ENCODE data around the gene MAGEA11.
"Not testable (repeated sequence)": the region's sequence is repeated elsewhere in the genome, so short reads cannot be mapped to it uniquely, and the experiment has no call there.

Gene MAGEA11

GRCh38 chrX:149711545-149712236, at the start of gene MAGEA11:
TSS of gene MAGEA11 (plus strand) at chrX:149712060. CDS start at chrX:149713160, 1,100 bp downstream.
- Mint-ChIP-seq H3K4me3 (no peak within 1 kb of the TSS), H3K27me3 (peaks cover 3% of the 10 kb centered on the region), H3K36me3 (no peaks in the 10 kb centered on the region), H3K9me3 (no peaks in the 10 kb centered on the region), H3K4me1 (peaks cover 9% of the 10 kb centered on the region), H3K27ac (no peak within 1 kb of the TSS)
- DNase-seq (ENCODE audit: low spot score in 2 of 2) (no peak), ATAC-seq (ENCODE audit: low read depth) (no peak)

- H3K9me3 Mint-ChIP-seq; DNase-seq (ENCODE audit: low spot score in 2 of 2); H3K36me3 Mint-ChIP-seq; H3K4me3 Mint-ChIP-seq; H3K27ac Mint-ChIP-seq; ATAC-seq (ENCODE audit: low read depth); H3K4me1 Mint-ChIP-seq; H3K27me3 Mint-ChIP-seq: not testable (repeated sequence)
These were observed 36.8 kb upstream of the MAGEA11 start for GRCh38 chrX:149675088-149675487.

DNA sequence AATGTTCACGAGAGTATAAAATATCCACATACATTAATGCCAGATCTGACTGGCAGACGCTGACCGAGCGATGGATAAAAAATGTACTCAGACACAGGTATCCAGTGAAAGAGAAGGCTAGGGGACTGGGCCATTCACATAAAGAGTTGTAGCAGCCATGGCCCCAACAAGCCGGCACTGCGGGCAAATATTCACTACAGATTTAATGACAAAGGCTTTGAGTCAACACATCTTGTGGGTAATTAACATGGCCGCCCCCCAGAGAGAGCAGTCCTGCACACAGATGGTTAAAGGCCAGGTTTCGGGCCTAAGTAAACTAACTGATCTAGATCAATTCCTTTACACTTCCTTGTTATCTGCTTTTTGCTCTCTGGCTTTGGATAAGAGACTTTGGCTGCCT, 36.3 kb upstream of the MAGEA11 start:
- H3K4me3 Mint-ChIP-seq; H3K27ac Mint-ChIP-seq; H3K9me3 Mint-ChIP-seq; H3K27me3 Mint-ChIP-seq; ATAC-seq (ENCODE audit: low read depth); DNase-seq (ENCODE audit: low spot score in 2 of 2); H3K4me1 Mint-ChIP-seq; H3K36me3 Mint-ChIP-seq: not testable (repeated sequence)

- DNase-seq (ENCODE audit: low spot score in 2 of 2); H3K4me1 Mint-ChIP-seq; ATAC-seq (ENCODE audit: low read depth): not testable (repeated sequence)
These were observed 32.6 kb upstream of the MAGEA11 start for GRCh38 chrX:149679164-149679678.

GRCh38 chrX:149681182-149681581, 30.7 kb upstream of the MAGEA11 start:
- Mint-ChIP-seq H3K27ac (no peak overlapping the region), H3K4me3 (no peak overlapping the region), H3K9me3 (no peaks in the 10 kb centered on the region), H3K27me3 (peaks cover under 1% of the 10 kb centered on the region), H3K36me3 (no peaks in the 10 kb centered on the region), H3K4me1 (no peaks in the 10 kb centered on the region)
- ATAC-seq (ENCODE audit: low read depth) = no peak
- DNase-seq (ENCODE audit: low spot score in 2 of 2) = no peak

More at GRCh38 chrX:149679164-149679678, 32.6 kb upstream of the MAGEA11 start:
- H3K27ac Mint-ChIP-seq, H3K27me3 Mint-ChIP-seq, H3K9me3 Mint-ChIP-seq, H3K4me3 Mint-ChIP-seq, H3K36me3 Mint-ChIP-seq: not testable (repeated sequence)

GRCh38 chrX:149682031-149682430, 29.8 kb upstream of the MAGEA11 start:
- H3K4me1 Mint-ChIP-seq = no peaks in the 10 kb centered on the region
- no peak overlapping the region for H3K27ac Mint-ChIP-seq
- no peak overlapping the region for H3K4me3 Mint-ChIP-seq
- no peak for ATAC-seq (ENCODE audit: low read depth)
- peaks cover 2% of the 10 kb centered on the region for H3K27me3 Mint-ChIP-seq
- H3K36me3 Mint-ChIP-seq = no peaks in the 10 kb centered on the region
- no peaks in the 10 kb centered on the region for H3K9me3 Mint-ChIP-seq
- DNase-seq (ENCODE audit: low spot score in 2 of 2) = no peak

GRCh38 chrX:149682956-149683947, 28.6 kb upstream of the MAGEA11 start:
- H3K4me3 Mint-ChIP-seq = no peak overlapping the region
- DNase-seq (ENCODE audit: low spot score in 2 of 2) = no peak
- H3K9me3 Mint-ChIP-seq = no peaks in the 10 kb centered on the region
- no peak overlapping the region for H3K27ac Mint-ChIP-seq
- H3K4me1 Mint-ChIP-seq = no peaks in the 10 kb centered on the region
- no peak for ATAC-seq (ENCODE audit: low read depth)
- H3K27me3 Mint-ChIP-seq = peaks cover 2% of the 10 kb centered on the region
- H3K36me3 Mint-ChIP-seq = no peaks in the 10 kb centered on the region

DNA sequence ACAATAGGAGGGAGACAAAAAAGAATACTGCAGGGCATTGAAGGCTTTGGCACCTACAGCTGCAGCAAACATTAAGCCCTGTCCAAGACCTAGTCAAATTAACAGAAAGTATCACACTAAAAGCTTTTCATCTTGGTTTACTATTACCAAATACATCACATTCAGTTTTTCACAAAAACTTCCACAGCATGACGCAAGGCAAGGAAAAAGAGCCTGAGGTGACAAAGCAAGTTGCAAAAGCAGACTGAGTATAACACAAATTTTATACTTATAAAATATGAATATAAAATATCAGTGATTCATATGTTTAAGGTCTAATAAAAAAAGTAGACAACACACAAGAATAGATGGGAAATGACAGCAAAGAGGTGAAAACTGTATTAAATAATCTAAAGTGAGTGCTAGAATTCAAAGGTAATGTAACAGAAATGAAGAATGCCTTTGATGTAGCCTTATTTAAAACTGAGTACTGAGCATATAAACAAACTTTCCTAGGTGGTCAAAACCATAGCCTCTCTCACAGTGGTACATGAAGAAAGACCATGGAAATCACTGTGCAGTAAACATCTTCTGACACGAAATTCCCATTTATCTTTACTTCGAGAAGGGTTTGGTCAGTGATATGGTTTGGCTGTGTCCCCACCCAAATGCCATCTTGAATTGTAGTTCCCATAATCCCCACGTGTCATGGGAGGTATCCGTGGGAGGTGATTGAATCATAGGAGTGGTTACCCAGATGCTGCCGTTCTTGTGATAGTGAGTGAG, 27.7 kb upstream of the MAGEA11 start:
- Mint-ChIP-seq H3K4me3 (no peak overlapping the region), H3K27me3 (peaks cover 2% of the 10 kb centered on the region), H3K27ac (no peak overlapping the region), H3K36me3 (no peaks in the 10 kb centered on the region), H3K9me3 (no peaks in the 10 kb centered on the region), H3K4me1 (no peaks in the 10 kb centered on the region)
- DNase-seq (ENCODE audit: low spot score in 2 of 2) (no peak), ATAC-seq (ENCODE audit: low read depth) (no peak)

- Mint-ChIP-seq H3K9me3 (peaks cover 2% of the 10 kb centered on the region), H3K36me3 (no peaks in the 10 kb centered on the region), H3K4me3 (no peak overlapping the region), H3K27ac (no peak overlapping the region), H3K4me1 (no peaks in the 10 kb centered on the region), H3K27me3 (peaks cover 4% of the 10 kb centered on the region)
- no peak for DNase-seq (ENCODE audit: low spot score in 2 of 2)
- no peak for ATAC-seq (ENCODE audit: low read depth)
These were observed 23.9 kb upstream of the MAGEA11 start for GRCh38 chrX:149687991-149688390.

DNA sequence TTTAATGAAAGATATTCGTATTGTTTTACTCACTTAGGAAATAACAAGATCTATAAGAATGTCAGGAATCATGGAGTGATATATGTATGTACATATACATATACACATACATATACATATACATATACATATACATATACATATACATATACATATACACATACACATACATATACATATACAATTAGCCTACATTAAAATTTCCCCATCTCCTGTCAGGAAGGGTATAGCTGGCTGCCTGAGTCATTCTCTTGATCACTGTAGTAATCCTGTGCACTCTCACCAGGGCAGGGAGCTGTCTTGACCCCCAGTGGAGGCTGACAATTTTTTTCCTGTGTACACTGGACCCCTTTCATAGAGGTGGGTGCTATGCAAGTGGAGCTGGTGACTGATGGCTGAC, 23.3 kb upstream of the MAGEA11 start:
- Mint-ChIP-seq H3K27me3 (peaks cover 4% of the 10 kb centered on the region), H3K27ac (no peak overlapping the region), H3K4me3 (no peak overlapping the region), H3K4me1 (no peaks in the 10 kb centered on the region), H3K36me3 (no peaks in the 10 kb centered on the region), H3K9me3 (peaks cover 4% of the 10 kb centered on the region)
- ATAC-seq (ENCODE audit: low read depth) (no peak), DNase-seq (ENCODE audit: low spot score in 2 of 2) (no peak)

- peaks cover 4% of the 10 kb centered on the region for H3K4me1 Mint-ChIP-seq
- no peak for ATAC-seq (ENCODE audit: low read depth)
- DNase-seq (ENCODE audit: low spot score in 2 of 2) = no peak
- H3K4me3 Mint-ChIP-seq = no peak overlapping the region
- no peaks in the 10 kb centered on the region for H3K36me3 Mint-ChIP-seq
- peaks cover 2% of the 10 kb centered on the region for H3K27me3 Mint-ChIP-seq
- peaks cover 4% of the 10 kb centered on the region for H3K9me3 Mint-ChIP-seq
- no peak overlapping the region for H3K27ac Mint-ChIP-seq
These were observed 20.1 kb upstream of the MAGEA11 start for GRCh38 chrX:149691794-149692193.

DNA sequence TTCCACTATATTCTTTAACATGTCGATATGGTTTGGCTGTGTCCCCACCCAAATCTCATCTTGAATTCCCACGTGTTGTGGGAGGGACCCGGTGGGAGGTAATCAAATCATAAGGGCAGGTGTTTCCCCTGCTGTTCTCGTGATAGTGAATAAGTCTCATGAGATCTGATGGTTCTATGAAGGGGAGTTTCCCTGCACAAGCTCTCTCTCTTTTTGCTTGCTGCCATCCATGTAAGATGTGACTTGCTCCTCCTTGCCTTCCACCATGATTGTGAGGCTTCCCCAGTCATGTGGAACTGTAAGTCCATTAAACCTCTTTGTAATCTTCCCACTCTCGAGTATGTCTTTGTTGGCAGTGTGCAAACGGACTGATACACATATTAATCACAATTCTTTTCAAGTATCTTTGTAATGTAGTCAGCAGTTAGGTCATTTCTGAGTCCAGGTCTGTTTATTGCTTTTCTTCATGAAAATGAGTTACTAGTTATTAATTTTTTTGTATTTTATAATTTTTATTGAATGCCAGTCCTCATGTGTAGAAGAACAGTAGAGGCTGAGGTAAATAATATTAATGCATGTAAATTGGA, 19.1 kb upstream of the MAGEA11 start:
- H3K27ac Mint-ChIP-seq; DNase-seq (ENCODE audit: low spot score in 2 of 2); H3K4me3 Mint-ChIP-seq; H3K36me3 Mint-ChIP-seq; H3K9me3 Mint-ChIP-seq; H3K27me3 Mint-ChIP-seq; H3K4me1 Mint-ChIP-seq; ATAC-seq (ENCODE audit: low read depth): not testable (repeated sequence)

- Mint-ChIP-seq H3K27ac (no peak overlapping the region), H3K4me1 (peaks cover 4% of the 10 kb centered on the region), H3K9me3 (no peaks in the 10 kb centered on the region), H3K36me3 (no peaks in the 10 kb centered on the region), H3K4me3 (no peak overlapping the region), H3K27me3 (peaks cover 2% of the 10 kb centered on the region)
- ATAC-seq (ENCODE audit: low read depth) (peak; percentile 42), DNase-seq (ENCODE audit: low spot score in 2 of 2) (no peak)
These were observed 12.1 kb upstream of the MAGEA11 start for GRCh38 chrX:149699761-149700160.
